ENCODE results near the gene PPM1A. TPM values are rescaled to one million over a fixed set of nuclear protein-coding genes. Genes with fewer than 3 reads are reported as not detected.

The PPM1A gene
- total RNA-seq, 1 donor from 2014 or later = 44.5 TPM

DNA sequence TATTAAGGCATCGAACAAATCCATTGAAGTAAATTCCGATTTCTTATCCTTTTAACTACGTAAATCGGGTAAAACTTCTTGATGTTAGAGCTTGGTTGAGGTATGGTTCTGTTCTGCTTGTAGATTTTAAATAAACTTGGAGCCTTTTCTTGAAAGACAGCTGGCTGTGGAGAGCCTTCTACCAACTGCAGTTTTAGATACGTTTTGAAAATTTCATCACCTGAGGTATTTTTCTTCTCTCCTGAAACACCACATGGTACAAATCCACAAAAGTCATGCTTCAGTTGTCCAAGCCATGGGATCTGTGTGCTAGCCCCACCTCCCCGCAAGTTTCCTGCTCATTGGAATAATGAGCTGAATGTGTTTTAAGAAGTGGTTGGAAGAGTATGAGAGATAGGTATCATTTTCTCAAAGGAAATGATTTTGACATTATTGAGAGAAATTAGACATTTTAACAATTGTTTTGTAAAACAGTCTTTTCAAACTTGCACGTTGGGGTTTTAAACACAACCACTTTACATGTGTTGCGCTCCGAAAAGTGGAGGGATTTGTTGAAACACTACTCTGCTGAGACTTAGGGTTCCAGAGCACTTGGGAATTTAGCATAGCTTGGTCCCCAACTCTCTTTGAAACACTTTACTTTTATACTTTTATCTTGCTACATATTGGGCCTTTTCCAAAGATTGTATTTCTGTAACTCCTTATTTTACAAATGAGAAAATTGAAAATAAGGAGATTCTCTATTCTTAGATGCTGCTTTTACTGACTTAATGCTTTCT is 1.4 kb downstream of the PPM1A start:
- DNase-seq (ENCODE audit: extremely low spot score, unreplicated experiment) = no peak
- no peaks in the 10 kb centered on the region for H3K27me3 Mint-ChIP-seq (ENCODE audit: unreplicated experiment)

DNA sequence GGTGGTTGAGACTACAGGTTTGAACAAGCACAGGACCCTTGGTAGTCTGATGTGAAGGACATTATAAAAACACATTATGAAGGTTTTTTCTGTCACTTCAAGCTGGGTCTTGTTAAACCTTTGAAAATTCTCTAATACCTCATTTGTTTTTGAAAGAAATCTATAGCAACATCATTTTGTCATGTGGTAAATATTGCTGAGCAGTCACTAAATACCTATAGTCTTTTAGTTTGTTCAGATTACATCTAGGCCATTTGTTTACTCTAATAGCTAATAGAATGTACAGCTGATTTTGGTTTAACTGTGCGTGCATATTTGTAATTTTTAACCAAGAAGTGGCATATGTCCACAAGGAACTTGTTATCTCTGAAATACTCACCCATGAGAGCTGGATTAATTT is 2.9 kb downstream of the PPM1A start:
- H3K4me1 Mint-ChIP-seq (ENCODE audit: unreplicated experiment) = peaks cover 48% of the 10 kb centered on the region

More for the DNA sequence above, 1.4 kb downstream of the PPM1A start:
- Mint-ChIP-seq H3K36me3 (ENCODE audit: unreplicated experiment) (no peaks in the 10 kb centered on the region), H3K4me1 (ENCODE audit: unreplicated experiment) (peaks cover 48% of the 10 kb centered on the region), H3K27ac (ENCODE audit: unreplicated experiment) (peak overlapping the region; percentile 71), H3K9me3 (ENCODE audit: unreplicated experiment) (no peaks in the 10 kb centered on the region), H3K4me3 (ENCODE audit: unreplicated experiment) (peak overlapping the region; percentile 82)
- TF ChIP-seq, protein P1, sequence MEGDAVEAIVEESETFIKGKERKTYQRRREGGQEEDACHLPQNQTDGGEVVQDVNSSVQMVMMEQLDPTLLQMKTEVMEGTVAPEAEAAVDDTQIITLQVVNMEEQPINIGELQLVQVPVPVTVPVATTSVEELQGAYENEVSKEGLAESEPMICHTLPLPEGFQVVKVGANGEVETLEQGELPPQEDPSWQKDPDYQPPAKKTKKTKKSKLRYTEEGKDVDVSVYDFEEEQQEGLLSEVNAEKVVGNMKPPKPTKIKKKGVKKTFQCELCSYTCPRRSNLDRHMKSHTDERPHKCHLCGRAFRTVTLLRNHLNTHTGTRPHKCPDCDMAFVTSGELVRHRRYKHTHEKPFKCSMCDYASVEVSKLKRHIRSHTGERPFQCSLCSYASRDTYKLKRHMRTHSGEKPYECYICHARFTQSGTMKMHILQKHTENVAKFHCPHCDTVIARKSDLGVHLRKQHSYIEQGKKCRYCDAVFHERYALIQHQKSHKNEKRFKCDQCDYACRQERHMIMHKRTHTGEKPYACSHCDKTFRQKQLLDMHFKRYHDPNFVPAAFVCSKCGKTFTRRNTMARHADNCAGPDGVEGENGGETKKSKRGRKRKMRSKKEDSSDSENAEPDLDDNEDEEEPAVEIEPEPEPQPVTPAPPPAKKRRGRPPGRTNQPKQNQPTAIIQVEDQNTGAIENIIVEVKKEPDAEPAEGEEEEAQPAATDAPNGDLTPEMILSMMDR (IDR thresholded peaks at IDR 0.05) = no peak

DNA sequence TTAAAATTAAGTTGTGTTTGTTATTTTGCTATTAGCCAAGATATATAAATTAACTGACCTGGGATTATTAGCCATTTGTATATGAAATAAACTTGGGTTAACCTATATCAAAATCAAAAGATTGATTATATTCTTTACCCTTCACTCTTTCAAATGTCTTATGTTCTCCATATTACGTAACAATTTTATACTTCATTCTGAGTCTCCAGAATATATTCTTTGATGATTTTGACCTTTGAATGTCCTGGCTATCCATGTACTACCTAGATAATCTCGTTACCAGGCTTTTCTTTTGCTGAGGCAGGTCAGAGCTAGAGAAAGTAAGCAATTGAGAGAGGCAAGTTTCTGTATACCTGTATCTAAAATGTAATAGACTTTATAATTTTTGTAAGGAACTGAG is 3.6 kb downstream of the PPM1A start:
- H3K27ac Mint-ChIP-seq (ENCODE audit: unreplicated experiment) = no peak overlapping the region
- no peaks in the 10 kb centered on the region for H3K27me3 Mint-ChIP-seq (ENCODE audit: unreplicated experiment)
- H3K9me3 Mint-ChIP-seq (ENCODE audit: unreplicated experiment) = no peaks in the 10 kb centered on the region
- peaks cover 44% of the 10 kb centered on the region for H3K4me1 Mint-ChIP-seq (ENCODE audit: unreplicated experiment)
- H3K36me3 Mint-ChIP-seq (ENCODE audit: unreplicated experiment) = no peaks in the 10 kb centered on the region
- no peak for DNase-seq (ENCODE audit: extremely low spot score, unreplicated experiment)
- H3K4me3 Mint-ChIP-seq (ENCODE audit: unreplicated experiment) = no peak overlapping the region
- TF ChIP-seq, protein P1 (IDR thresholded peaks at IDR 0.05) = no peak

More for the DNA sequence above, 2.9 kb downstream of the PPM1A start:
- no peaks in the 10 kb centered on the region for H3K36me3 Mint-ChIP-seq (ENCODE audit: unreplicated experiment)
- no peaks in the 10 kb centered on the region for H3K9me3 Mint-ChIP-seq (ENCODE audit: unreplicated experiment)
- no peaks in the 10 kb centered on the region for H3K27me3 Mint-ChIP-seq (ENCODE audit: unreplicated experiment)
- TF ChIP-seq, protein P1 (IDR thresholded peaks at IDR 0.05) = no peak
- DNase-seq (ENCODE audit: extremely low spot score, unreplicated experiment) = no peak
- peak overlapping the region; percentile 11 for H3K27ac Mint-ChIP-seq (ENCODE audit: unreplicated experiment)
- H3K4me3 Mint-ChIP-seq (ENCODE audit: unreplicated experiment) = peak overlapping the region; percentile 82

DNA sequence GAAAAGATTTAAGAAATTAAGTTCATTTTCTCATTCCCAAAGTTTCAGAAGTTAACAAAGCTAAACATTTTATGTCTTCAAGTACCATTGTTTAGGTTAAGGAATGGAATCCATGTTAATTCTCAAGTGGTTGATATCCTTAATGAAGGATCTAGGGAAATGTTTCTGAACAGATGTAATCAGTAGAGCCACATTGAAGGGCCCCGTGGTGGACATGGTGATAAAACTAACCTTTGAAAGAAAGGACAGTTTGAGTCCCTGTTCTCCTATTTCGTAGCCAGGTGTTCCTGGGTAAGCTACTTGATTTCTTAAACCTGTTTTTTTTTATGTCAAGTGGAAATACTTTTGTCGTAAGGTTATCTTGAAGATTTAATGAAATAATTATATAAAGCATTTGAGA is 4.6 kb downstream of the PPM1A start:
- Mint-ChIP-seq H3K9me3 (ENCODE audit: unreplicated experiment) (no peaks in the 10 kb centered on the region), H3K27ac (ENCODE audit: unreplicated experiment) (no peak overlapping the region), H3K4me1 (ENCODE audit: unreplicated experiment) (peaks cover 38% of the 10 kb centered on the region), H3K36me3 (ENCODE audit: unreplicated experiment) (no peaks in the 10 kb centered on the region), H3K4me3 (ENCODE audit: unreplicated experiment) (no peak overlapping the region), H3K27me3 (ENCODE audit: unreplicated experiment) (no peaks in the 10 kb centered on the region)
- TF ChIP-seq, protein P1 (IDR thresholded peaks at IDR 0.05) = no peak
- no peak for DNase-seq (ENCODE audit: extremely low spot score, unreplicated experiment)

DNA sequence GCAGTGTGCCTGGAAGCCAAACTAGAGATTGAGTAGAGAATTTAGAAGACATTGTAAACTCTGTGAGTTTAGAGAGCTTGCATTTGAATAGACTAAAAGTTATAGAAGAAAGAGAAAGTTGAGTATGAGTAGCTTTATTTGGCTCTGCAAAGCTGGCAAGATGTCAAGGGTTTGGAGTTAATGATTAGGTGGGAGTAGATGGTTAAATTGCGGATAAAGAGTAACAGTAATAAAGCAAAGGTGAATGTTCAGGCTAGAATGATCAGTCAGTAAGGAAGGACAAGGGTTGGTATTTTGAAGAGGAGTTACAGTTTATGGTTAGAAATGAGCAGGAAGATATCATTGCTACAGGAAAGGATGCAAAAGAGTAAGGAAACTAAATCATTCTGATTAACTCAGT is 5.2 kb downstream of the PPM1A start:
- Mint-ChIP-seq H3K27ac (ENCODE audit: unreplicated experiment) (no peak overlapping the region), H3K4me3 (ENCODE audit: unreplicated experiment) (no peak overlapping the region), H3K4me1 (ENCODE audit: unreplicated experiment) (peaks cover 40% of the 10 kb centered on the region), H3K27me3 (ENCODE audit: unreplicated experiment) (no peaks in the 10 kb centered on the region), H3K9me3 (ENCODE audit: unreplicated experiment) (no peaks in the 10 kb centered on the region), H3K36me3 (ENCODE audit: unreplicated experiment) (no peaks in the 10 kb centered on the region)
- no peak for DNase-seq (ENCODE audit: extremely low spot score, unreplicated experiment)
- TF ChIP-seq, protein P1 (IDR thresholded peaks at IDR 0.05) = no peak
